ENCODE results near the gene RGSL1. TPM values are rescaled to one million over a fixed set of nuclear protein-coding genes. Genes with fewer than 3 reads are reported as not detected.
A peak's percentile ranks its signal among the peaks of the same experiment; 100 is the strongest.

Gene RGSL1
- total RNA-seq, 1 experiment from 2014 or later, result not detected

DNA sequence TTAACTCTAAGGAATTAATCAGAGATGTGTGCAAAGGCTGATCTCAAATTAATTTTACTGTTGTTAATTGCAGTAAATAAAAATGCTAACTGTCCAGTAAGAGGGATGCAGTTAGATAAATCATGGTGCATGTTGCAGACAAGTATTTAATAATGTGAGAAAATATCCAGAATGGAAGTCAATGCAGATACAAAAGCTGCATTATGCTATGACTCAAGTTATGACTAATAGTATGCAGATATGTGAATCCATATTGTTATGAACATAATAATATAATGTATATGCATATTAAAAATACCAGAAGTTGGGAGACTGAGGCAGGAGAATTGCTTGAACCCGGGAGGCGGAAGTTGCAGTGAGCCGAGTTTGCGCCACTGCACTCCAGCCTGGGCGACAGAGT lies 117.7 kb downstream of the RGSL1 start:
- intact Hi-C loops (cut with micrococcal nuclease), result no loop called here
- ATAC-seq, result no peak
- Histone ChIP-seq H3K27me3 (ENCODE audit: low read length) (no peaks in the 10 kb centered on the region), H3K4me1 (ENCODE audit: insufficient read depth, low read length) (no peaks in the 10 kb centered on the region), H3K9ac (ENCODE audit: low read length) (no peak overlapping the region), H3K36me3 (ENCODE audit: low read depth, low read length) (no peaks in the 10 kb centered on the region), H3K4me3 (ENCODE audit: low read length) (no peak overlapping the region), H3K27ac (ENCODE audit: low read length) (no peak overlapping the region), H3K79me2 (ENCODE audit: low read length) (no peaks in the 10 kb centered on the region), H3K9me2 (replicated peaks; ENCODE audit: low read length) (no peaks in the 10 kb centered on the region), H2AFZ (ENCODE audit: low read length) (no peak overlapping the region), H3F3A (ENCODE audit: low read length, unreplicated experiment) (no peaks in the 10 kb centered on the region), H3K4me2 (ENCODE audit: low read length) (no peak overlapping the region), H3K9me3 (ENCODE audit: low read length) (no peaks in the 10 kb centered on the region), H4K20me1 (ENCODE audit: low read length) (no peaks in the 10 kb centered on the region)
- ChIA-PET CTCF (no interaction called here), POLR2A (ENCODE audit: unreplicated experiment) (no interaction called here)
- no peak for TF ChIP-seq EZH2 (IDR thresholded peaks at IDR 0.05; ENCODE audit: low read length, unreplicated experiment)
- no peak for TF ChIP-seq CTCF (conservative IDR thresholded peaks at IDR 0.05; ENCODE audit: low read depth, low read length)
- TF ChIP-seq EZH2phosphoT487 (IDR thresholded peaks at IDR 0.05; ENCODE audit: borderline replicate concordance, low read length), result no peak
- BruUV-seq (replicated peaks), result no TSS peak
- DNase-seq, result peak; percentile 12

DNA sequence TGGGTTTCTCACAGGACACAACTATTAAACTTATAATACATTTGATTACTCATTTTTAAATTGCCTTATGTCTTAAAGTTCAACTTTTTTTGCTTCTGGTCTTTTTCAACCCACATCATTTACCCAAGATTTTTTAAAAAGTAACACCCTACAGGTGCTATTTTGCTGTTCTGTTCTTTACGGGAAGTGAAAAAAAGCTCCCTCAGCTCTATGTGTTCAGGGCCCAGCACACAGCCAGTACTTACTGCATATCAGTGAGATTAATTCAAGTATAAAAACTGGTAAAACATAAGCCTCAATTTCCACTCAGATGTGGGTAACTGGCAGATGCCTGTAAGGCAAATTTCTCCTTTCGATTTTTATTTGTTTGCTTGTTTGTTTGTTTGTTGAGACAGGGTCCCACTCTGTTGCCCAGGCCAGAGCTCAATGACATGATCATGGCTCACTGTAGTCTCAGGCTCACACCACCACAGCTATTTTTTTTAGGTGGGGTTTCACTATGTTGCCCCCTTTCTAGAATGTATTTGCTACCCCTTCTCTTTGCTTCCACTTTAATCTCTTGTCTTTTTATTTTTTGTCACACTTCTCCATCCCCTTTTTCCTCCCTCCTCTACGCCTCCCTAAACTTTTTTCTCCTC lies 118.8 kb downstream of the RGSL1 start:
- Histone ChIP-seq H3K4me2 (ENCODE audit: low read length) (no peak overlapping the region), H3K9me2 (replicated peaks; ENCODE audit: low read length) (no peaks in the 10 kb centered on the region), H2AFZ (ENCODE audit: low read length) (no peak overlapping the region), H3K9me3 (ENCODE audit: low read length) (no peaks in the 10 kb centered on the region), H4K20me1 (ENCODE audit: low read length) (no peaks in the 10 kb centered on the region), H3K9ac (ENCODE audit: low read length) (no peak overlapping the region), H3K79me2 (ENCODE audit: low read length) (no peaks in the 10 kb centered on the region), H3K27ac (ENCODE audit: low read length) (no peak overlapping the region), H3F3A (ENCODE audit: low read length, unreplicated experiment) (no peaks in the 10 kb centered on the region), H3K36me3 (ENCODE audit: low read depth, low read length) (no peaks in the 10 kb centered on the region), H3K4me1 (ENCODE audit: insufficient read depth, low read length) (no peaks in the 10 kb centered on the region; the same call in 1 of the 2 replicates), H3K4me3 (ENCODE audit: low read length) (no peak overlapping the region), H3K27me3 (ENCODE audit: low read length) (no peaks in the 10 kb centered on the region)
- TF ChIP-seq EZH2 (IDR thresholded peaks at IDR 0.05; ENCODE audit: low read length, unreplicated experiment) (no peak), EZH2phosphoT487 (IDR thresholded peaks at IDR 0.05; ENCODE audit: borderline replicate concordance, low read length) (no peak), CTCF (conservative IDR thresholded peaks at IDR 0.05; ENCODE audit: low read depth, low read length) (no peak)
- ATAC-seq, result no peak
- ChIA-PET CTCF (interaction anchor here (0.7 kb wide), 1 partner anchor 20 kb away, joined by 3 read pairs; no protein-coding TSS in a partner anchor), POLR2A (ENCODE audit: unreplicated experiment) (no interaction called here)
- no peak for DNase-seq
- no TSS peak for BruUV-seq (replicated peaks)
- intact Hi-C loops (cut with micrococcal nuclease), result no loop called here

DNA sequence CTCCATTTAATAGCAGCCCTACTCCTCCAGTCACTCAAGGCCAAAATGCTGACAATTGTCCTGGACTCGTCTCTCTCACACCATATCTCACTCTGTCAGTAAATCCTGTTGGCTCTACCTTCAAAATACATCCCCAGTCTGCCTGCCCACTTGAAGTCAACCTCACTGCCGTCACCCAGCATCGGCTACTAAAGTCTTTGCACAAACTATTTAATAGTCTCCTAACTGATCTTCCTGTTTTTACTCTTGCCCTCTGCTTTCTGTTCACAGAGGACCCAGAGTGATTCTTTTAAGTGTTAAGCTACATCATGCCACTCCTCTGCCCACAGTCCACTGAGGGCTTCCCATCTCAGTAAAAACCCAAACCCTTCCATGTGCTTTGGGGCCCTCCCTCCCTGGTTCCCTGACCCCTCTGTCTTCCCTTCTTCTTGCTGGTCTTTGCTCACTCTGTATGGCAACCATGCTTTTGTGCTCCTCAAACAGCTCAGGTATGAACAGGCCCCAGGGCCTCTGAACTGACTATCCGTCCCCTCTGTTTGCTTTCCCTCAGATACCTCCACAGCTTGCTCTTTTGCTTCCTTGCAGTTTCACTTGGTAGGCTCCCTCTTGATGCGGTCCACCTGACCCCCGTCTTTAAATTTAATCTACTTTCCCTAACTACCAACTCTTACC lies 120.1 kb downstream of the RGSL1 start:
- Histone ChIP-seq H3K4me2 (ENCODE audit: low read length) (no peak overlapping the region), H3K27me3 (ENCODE audit: low read length) (no peaks in the 10 kb centered on the region), H3K27ac (ENCODE audit: low read length) (no peak overlapping the region), H3K9me3 (ENCODE audit: low read length) (no peaks in the 10 kb centered on the region), H3K36me3 (ENCODE audit: low read depth, low read length) (no peaks in the 10 kb centered on the region), H2AFZ (ENCODE audit: low read length) (no peak overlapping the region), H3K9ac (ENCODE audit: low read length) (no peak overlapping the region), H4K20me1 (ENCODE audit: low read length) (no peaks in the 10 kb centered on the region), H3K79me2 (ENCODE audit: low read length) (no peaks in the 10 kb centered on the region), H3F3A (ENCODE audit: low read length, unreplicated experiment) (no peaks in the 10 kb centered on the region), H3K4me1 (ENCODE audit: insufficient read depth, low read length) (peaks cover 3% of the 10 kb centered on the region), H3K9me2 (replicated peaks; ENCODE audit: low read length) (no peaks in the 10 kb centered on the region), H3K4me3 (ENCODE audit: low read length) (no peak overlapping the region)
- CTCF ChIA-PET, result no interaction called here
- ATAC-seq, result no peak
- POLR2A ChIA-PET (ENCODE audit: unreplicated experiment), result no interaction called here
- no TSS peak for BruUV-seq (replicated peaks)
- no peak for DNase-seq
- TF ChIP-seq EZH2phosphoT487 (IDR thresholded peaks at IDR 0.05; ENCODE audit: borderline replicate concordance, low read length) (no peak), EZH2 (IDR thresholded peaks at IDR 0.05; ENCODE audit: low read length, unreplicated experiment) (no peak), CTCF (conservative IDR thresholded peaks at IDR 0.05; ENCODE audit: low read depth, low read length) (no peak)
- intact Hi-C loops (cut with micrococcal nuclease), result no loop called here
